NCI-H82 treated with DMSO at 0.1 percent for 48 hours (cell line): ENCODE measurements around the gene GJC2.
"Not testable (repeated sequence)": the region's sequence is repeated elsewhere in the genome, so short reads cannot be mapped to it uniquely, and the experiment has no call there.

Source experiments
- DNase-seq: peaks from one replicate; lab custom pipeline; 2025; ENCODE audit not compliant: unreplicated experiment; lab: John Stamatoyannopoulos, UW

GJC2 gene

GRCh38 chr1:228184152-228184551, 34.4 kb downstream of the GJC2 start:
- no peak for DNase-seq

GRCh38 chr1:228185641-228185965, 35.9 kb downstream of the GJC2 start:
- no peak for DNase-seq

GRCh38 chr1:228188249-228188648, 38.5 kb downstream of the GJC2 start:
- DNase-seq = not testable (repeated sequence)

GRCh38 chr1:228190182-228190581, 40.5 kb downstream of the GJC2 start:
- no peak for DNase-seq

- DNase-seq = no peak
These were observed 41.0 kb downstream of the GJC2 start for GRCh38 chr1:228190778-228191177.

- no peak for DNase-seq
These were observed 44.7 kb downstream of the GJC2 start for GRCh38 chr1:228194436-228194835.

GRCh38 chr1:228194921-228195812, 45.4 kb downstream of the GJC2 start:
- DNase-seq = no peak

- no peak for DNase-seq
These were observed 47.9 kb downstream of the GJC2 start for GRCh38 chr1:228197555-228198147.

- no peak for DNase-seq
These were observed 49.4 kb downstream of the GJC2 start for GRCh38 chr1:228198977-228199590.

GRCh38 chr1:228204958-228205357, 55.2 kb downstream of the GJC2 start:
- no peak for DNase-seq

GRCh38 chr1:228205526-228206436, 56.1 kb downstream of the GJC2 start:
- DNase-seq = no peak

GRCh38 chr1:228206582-228207351, 57.0 kb downstream of the GJC2 start:
- DNase-seq = no peak

- DNase-seq = no peak
These were observed 57.7 kb downstream of the GJC2 start for GRCh38 chr1:228207381-228207810.

- no peak for DNase-seq
These were observed 58.4 kb downstream of the GJC2 start, which contains the start of gene OBSCN for GRCh38 chr1:228207851-228208821. OBSCN (plus strand) TSS chr1:228208044; CDS start chr1:228211784, 3,740 bp downstream.

GRCh38 chr1:228208831-228209551, 59.3 kb downstream of the GJC2 start:
- no peak for DNase-seq
